ENCODE results near the gene TNNI3K. TPM values are rescaled to one million over a fixed set of nuclear protein-coding genes. Genes with fewer than 3 reads are reported as not detected.

Gene TNNI3K
- total and polyA plus RNA-seq, 2 of the 8 experiments (the other 6 are each of a cell fraction or from before 2014, with no cell fraction given), result 0.41 to 0.48 TPM

GRCh38 chr1:74502432-74502831 is 267.2 kb downstream of the TNNI3K start:
- H2AK5ac ChIP-seq (ENCODE audit: low read depth, low read length), result no peak overlapping the region
- POLR2A ChIA-PET (ENCODE audit: partially characterized antibody), result no interaction called here
- peak; percentile 48 for FAIRE-seq

More at GRCh38 chr1:74502432-74502831, 267.2 kb downstream of the TNNI3K start:
- H2AFZ ChIP-seq (ENCODE audit: low read length), result no peak overlapping the region
- no peaks in the 10 kb centered on the region for H3K79me1 ChIP-seq (ENCODE audit: low read depth, low read length)
- TF ChIP-seq SAP30 (IDR thresholded peaks at IDR 0.05; ENCODE audit: insufficient read depth, insufficient replicate concordance, low read length) (peak; percentile 35), HDAC2 (IDR thresholded peaks at IDR 0.05; ENCODE audit: borderline replicate concordance in 1 of 2, low read depth in 2 of 2, low read length in 2 of 2) (0 out of 4 replicates have a peak, but pooled peaks of 1 of the 2 experiments have one; percentile 33), RAD21 (IDR thresholded peaks at IDR 0.05 in 1 of 2, conservative IDR thresholded peaks at IDR 0.05 in 1 of 2; ENCODE audit: low read depth in 2 of 2, low read length in 2 of 2) (no peak), POU5F1 (IDR thresholded peaks at IDR 0.05; ENCODE audit: low read depth, low read length) (no peak), KDM4A (IDR thresholded peaks at IDR 0.05; ENCODE audit: low read depth, low read length, severe bottlenecking) (no peak), CHD2 (IDR thresholded peaks at IDR 0.05; ENCODE audit: low read length) (no peak), JUND (IDR thresholded peaks at IDR 0.05; ENCODE audit: low read length) (no peak), YY1 (IDR thresholded peaks at IDR 0.05; ENCODE audit: low read depth, low read length) (no peak), SIN3A (conservative IDR thresholded peaks at IDR 0.05 in 1 of 2, IDR thresholded peaks at IDR 0.05 in 1 of 2; ENCODE audit: low read depth in 1 of 2, low read length in 2 of 2) (peak; percentile 65 to 83; a peak in 1 of 4 replicates)
- H4K8ac ChIP-seq (ENCODE audit: extremely low read depth, insufficient read depth, low read length), result no peak overlapping the region
- no peaks in the 10 kb centered on the region for H3K27me3 ChIP-seq (replicated peaks in 1 of 4; ENCODE audit: control insufficient read depth in 3 of 4, extremely low read depth in 1 of 4, insufficient read depth in 3 of 4, low read length in 3 of 4)
- no peak overlapping the region for H3K14ac ChIP-seq (ENCODE audit: insufficient read length)
- CTCF ChIA-PET (ENCODE audit: partially characterized antibody), result interaction anchor here (0.9 to 3.9 kb wide), 9 partner anchors 9 to 231 kb away, joined by 3 to 66 read pairs (median 4); partner anchors contain the start of gene LRRC53
- H3K4me2 ChIP-seq (ENCODE audit: insufficient read depth in 1 of 2, low read depth in 2 of 2, low read length in 2 of 2), result no peak overlapping the region
- no peak overlapping the region for H4K91ac ChIP-seq (replicated peaks; ENCODE audit: insufficient read length, low read length)
- H3K4ac ChIP-seq (replicated peaks; ENCODE audit: insufficient read length, low read depth, low read length), result no peak overlapping the region
- no peak overlapping the region for H3K9ac ChIP-seq (replicated peaks in 1 of 4; ENCODE audit: extremely low read depth in 1 of 4, low read depth in 3 of 4, low read length in 3 of 4)
- H3K79me2 ChIP-seq (ENCODE audit: control insufficient read depth in 1 of 2, insufficient read depth in 2 of 2, low read length in 2 of 2), result no peaks in the 10 kb centered on the region
- 67% methylated on average over 4 of the region's 4 CpGs; no CpG with 5 or more reads in 1 of the 2 experiments for WGBS, 2 experiments (ENCODE audit: extremely low coverage in 1 of 2, insufficient coverage in 1 of 2, insufficient read length in 1 of 2, insufficient replicate concordance in 2 of 2, low coverage in 1 of 2, low lambda C conversion rate in 2 of 2, missing lambda C conversion rate in 1 of 2)
- H3K56ac ChIP-seq (replicated peaks; ENCODE audit: insufficient read length, low read depth, low read length), result no peak overlapping the region
- no peak overlapping the region for H2BK20ac ChIP-seq (ENCODE audit: low read length)
- no peak overlapping the region for H3K27ac ChIP-seq (ENCODE audit: low read depth, low read length)
- H3K18ac ChIP-seq (ENCODE audit: extremely low read depth, low read length), result no peak overlapping the region
- H3K36me3 ChIP-seq (ENCODE audit: control insufficient read depth in 2 of 4, insufficient read depth in 4 of 4, low read length in 3 of 4), result no peaks in the 10 kb centered on the region
- H4K20me1 ChIP-seq (replicated peaks in 1 of 2; ENCODE audit: control insufficient read depth in 1 of 2, insufficient read depth in 2 of 2, low read length in 2 of 2), result no peaks in the 10 kb centered on the region
- H3K23ac ChIP-seq (ENCODE audit: insufficient read length), result no peak overlapping the region
- peaks cover 1% of the 10 kb centered on the region; the same call in 1 of the 2 replicates for H3K23me2 ChIP-seq (ENCODE audit: low read depth, low read length)
- H2BK120ac ChIP-seq (replicated peaks; ENCODE audit: low read depth, low read length), result no peak overlapping the region
- H4K5ac ChIP-seq (ENCODE audit: insufficient read length, low read depth, low read length), result no peak overlapping the region
- DNase-seq (ENCODE audit: low read depth in 1 of 2, low spot score in 2 of 2), result no peak
- H2BK5ac ChIP-seq (ENCODE audit: low read depth, low read length), result no peak overlapping the region
- H3K4me3 ChIP-seq (ENCODE audit: extremely low read depth in 1 of 4, insufficient read depth in 2 of 4, low read depth in 3 of 4, low read length in 4 of 4), result no peak overlapping the region
- H3K4me1 ChIP-seq (replicated peaks in 1 of 4; ENCODE audit: control insufficient read depth in 3 of 4, insufficient read depth in 4 of 4, low read length in 3 of 4), result peaks cover 0 to 9% (median 2%) of the 10 kb centered on the region in 4 experiments; a peak in 2 of 7 replicates
- no peak overlapping the region for H2BK12ac ChIP-seq (ENCODE audit: low read depth, low read length)
- H2BK15ac ChIP-seq (ENCODE audit: low read length), result no peak overlapping the region
- H3K9me3 ChIP-seq (ENCODE audit: insufficient read depth in 2 of 2, low read depth in 1 of 2, low read length in 1 of 2), result no peaks in the 10 kb centered on the region

Measured in H1 (cell line).